ENCODE data around the gene MOGAT3.

Gene MOGAT3

GRCh38 chr7:101172005-101172853 is 28.6 kb downstream of the MOGAT3 start:
- no peak for DNase-seq

GRCh38 chr7:101171442-101171837 is 29.4 kb downstream of the MOGAT3 start:
- DNase-seq = no peak

- DNase-seq = peak; percentile 41
Observed at GRCh38 chr7:101170617-101171441, 30.0 kb downstream of the MOGAT3 start.

- DNase-seq = peak; percentile 76
Observed at GRCh38 chr7:101169838-101170551, 30.8 kb downstream of the MOGAT3 start.

- no peak for DNase-seq
Observed at GRCh38 chr7:101169110-101169837, 31.6 kb downstream of the MOGAT3 start.

GRCh38 chr7:101168412-101169049 is 32.3 kb downstream of the MOGAT3 start:
- no peak for DNase-seq

- DNase-seq = no peak
Observed at GRCh38 chr7:101167645-101168411, 33.0 kb downstream of the MOGAT3 start.

GRCh38 chr7:101166909-101167644 is 33.8 kb downstream of the MOGAT3 start:
- DNase-seq = no peak

- no peak for DNase-seq
Observed at GRCh38 chr7:101166648-101166908, 34.3 kb downstream of the MOGAT3 start.

GRCh38 chr7:101165958-101166647 is 34.7 kb downstream of the MOGAT3 start:
- DNase-seq = no peak

GRCh38 chr7:101165075-101165957 is 35.5 kb downstream of the MOGAT3 start, which contains the start of gene VGF:
Gene VGF, minus strand, starts transcription at chr7:101165569. Its CDS starts 726 bp downstream, at chr7:101164843.
- DNase-seq = peak; percentile 99

GRCh38 chr7:101164071-101164840 is 36.6 kb downstream of the MOGAT3 start:
- DNase-seq = peak; percentile 35

GRCh38 chr7:101163279-101164070 is 37.4 kb downstream of the MOGAT3 start:
- no peak for DNase-seq

- DNase-seq = no peak
Observed at GRCh38 chr7:101162551-101163278, 38.1 kb downstream of the MOGAT3 start.

GRCh38 chr7:101161692-101162471 is 39.0 kb downstream of the MOGAT3 start:
- no peak for DNase-seq

GRCh38 chr7:101160910-101161309 is 39.9 kb downstream of the MOGAT3 start:
- no peak for DNase-seq

Measured in suppressor macrophage treated with lipopolysaccharide for 4 hours (primary cell).